ENCODE measurements around the gene GAB3.
"Not testable (repeated sequence)": the region's sequence is repeated elsewhere in the genome, so short reads cannot be mapped to it uniquely, and the experiment has no call there.

The GAB3 gene

DNA sequence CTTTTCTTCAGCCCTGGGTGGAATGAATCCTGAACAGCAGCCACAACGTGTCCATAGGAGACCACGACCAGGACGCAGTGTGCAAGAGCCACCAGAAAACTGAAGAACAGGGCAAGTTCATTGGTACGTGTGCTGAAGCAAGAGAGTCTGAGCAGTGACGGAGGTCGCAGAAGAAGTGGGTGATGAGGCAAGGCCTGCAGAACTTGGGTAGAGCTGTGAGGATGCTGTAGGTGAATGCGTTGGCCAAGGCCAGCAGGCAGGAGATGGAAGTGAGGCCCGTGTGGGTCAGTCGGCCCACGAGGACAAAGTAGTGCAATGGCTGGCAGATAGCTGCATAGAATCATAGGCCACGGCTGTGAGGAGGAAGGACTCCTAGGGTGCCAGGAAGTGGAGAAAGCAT is 91.9 kb downstream of the GAB3 start:
- DNase-seq (ENCODE audit: low read depth in 1 of 2, low spot score in 1 of 2): no peak

DNA sequence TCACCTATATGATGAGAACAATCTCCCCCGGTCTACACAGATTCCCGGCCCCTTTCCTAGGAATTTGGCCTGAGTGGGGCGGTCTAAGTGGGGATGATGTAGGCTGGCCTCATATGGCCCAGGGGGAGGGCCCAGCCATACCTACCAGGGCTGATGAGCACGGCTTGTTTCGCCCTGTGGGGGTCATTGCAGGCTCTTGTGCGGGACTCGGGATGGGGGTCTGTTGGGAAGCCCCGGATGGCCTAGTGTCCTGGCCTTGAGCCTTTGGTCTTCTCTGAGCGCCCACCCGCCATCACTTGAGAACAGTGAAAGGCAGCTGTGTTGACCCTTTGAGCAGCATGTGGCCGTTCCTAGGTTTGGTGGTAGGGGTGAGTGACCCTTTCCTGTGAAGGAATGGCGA is 92.7 kb downstream of the GAB3 start:
- DNase-seq (ENCODE audit: low read depth in 1 of 2, low spot score in 1 of 2): no peak

DNA sequence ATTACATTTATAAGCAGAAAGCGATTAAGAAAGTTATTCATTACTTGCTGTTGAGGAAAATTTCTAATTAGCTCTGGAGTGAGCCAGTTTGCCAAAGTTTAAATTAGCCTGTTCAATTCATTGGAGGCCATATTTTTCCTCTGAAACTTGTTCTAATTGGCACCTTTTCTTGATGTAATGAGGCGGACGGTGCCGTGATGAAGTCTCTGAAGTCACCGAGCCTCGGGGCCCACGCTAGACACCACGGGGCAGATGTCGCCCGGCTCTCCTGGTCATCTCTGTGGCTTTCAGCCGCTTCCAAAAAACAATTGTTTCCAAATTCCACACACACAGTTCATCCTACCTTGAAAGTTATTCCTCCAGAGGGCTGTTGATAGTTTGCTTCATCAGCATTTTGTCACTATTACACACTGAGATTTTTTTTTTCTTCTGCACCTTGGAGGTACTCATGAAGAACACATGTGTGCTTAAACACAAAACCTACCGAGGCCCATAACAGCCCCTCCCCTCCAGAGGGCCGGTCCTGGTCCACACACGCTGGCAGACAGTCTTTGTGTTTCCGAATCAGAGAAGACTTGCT is 93.6 kb downstream of the GAB3 start:
- DNase-seq (ENCODE audit: low read depth in 1 of 2, low spot score in 1 of 2): no peak

DNA sequence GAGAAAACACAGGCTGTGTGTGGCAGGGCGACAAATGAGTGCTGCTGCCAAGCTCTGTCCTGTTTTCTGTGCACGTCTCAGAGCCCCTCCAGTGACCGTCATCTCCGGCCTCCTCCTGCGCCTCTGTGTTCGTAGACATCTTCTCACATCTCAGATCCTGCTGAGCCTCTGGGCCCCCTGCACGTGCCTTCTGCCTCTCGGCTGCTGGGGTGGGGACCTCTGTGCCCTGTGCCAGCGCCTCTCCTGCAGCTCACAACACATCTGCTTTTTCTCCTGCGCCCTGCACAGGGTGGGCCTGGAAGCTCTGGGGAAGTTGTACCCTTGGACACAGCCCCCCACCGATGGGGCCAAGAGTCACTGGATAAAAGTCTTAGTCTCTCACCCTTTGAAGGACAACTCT is 95.1 kb downstream of the GAB3 start:
- DNase-seq (ENCODE audit: low read depth in 1 of 2, low spot score in 1 of 2): no peak

DNA sequence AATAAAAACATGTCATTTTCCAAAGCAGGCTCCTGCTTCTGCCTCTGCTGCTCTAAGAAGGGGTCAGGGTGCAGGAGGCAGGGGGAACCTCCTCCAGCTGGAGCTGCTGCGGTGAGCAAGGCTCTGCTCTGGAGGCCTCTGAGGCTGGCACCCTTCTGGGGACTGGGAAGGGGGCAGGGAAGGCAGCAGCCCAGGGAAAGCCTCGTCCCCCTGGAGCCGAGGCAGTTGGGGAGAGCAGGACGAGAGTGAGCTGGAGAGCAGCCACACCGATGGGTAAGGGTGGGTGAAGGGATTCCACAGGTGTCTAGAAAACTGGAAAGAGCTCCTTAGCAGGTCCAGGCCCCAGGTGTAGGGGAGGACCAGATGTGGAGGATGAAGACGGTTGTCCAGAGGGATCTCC is 95.5 kb downstream of the GAB3 start:
- DNase-seq (ENCODE audit: low read depth in 1 of 2, low spot score in 1 of 2): no peak

DNA sequence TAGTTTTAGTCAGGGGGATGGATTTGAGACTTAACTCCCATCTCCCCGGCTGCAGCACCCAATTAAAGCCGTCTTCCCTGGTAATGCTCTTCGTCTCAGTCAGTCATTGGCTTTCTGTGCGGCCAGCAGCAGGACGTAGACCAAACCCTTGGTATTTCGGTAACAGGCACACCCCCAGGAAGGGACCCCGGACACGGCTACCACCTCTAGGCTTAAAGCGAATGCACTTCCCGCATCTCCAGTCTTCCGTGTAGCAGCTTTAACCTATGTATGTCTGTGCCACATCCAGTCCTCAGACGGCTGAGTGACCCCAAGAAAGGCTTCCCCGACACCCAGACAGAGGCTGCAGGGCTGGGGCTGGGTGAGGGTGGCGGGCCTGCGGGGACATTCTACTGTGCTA is 96.0 kb downstream of the GAB3 start:
- no peak for DNase-seq (ENCODE audit: low read depth in 1 of 2, low spot score in 1 of 2)

DNA sequence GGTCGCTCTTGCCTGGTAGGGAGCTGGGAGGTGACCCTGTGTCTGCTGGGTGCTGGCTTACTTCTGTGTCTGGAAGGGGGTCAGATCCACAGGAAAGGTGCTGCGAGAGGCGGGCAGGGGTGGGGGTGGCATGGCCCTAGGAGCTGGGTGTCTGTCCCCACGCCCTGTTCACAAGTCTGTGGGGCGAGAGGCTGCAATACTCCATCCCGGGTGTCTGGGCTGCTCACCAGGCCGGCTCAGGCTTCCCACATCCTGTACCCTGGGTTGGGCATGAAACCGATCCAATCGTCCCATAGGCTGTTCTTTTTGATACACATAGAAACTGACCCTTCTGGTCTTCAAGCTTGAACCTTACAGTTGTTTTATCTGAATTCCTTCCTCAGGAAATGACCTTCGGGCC is 96.5 kb downstream of the GAB3 start:
- no peak for DNase-seq (ENCODE audit: low read depth in 1 of 2, low spot score in 1 of 2)

DNA sequence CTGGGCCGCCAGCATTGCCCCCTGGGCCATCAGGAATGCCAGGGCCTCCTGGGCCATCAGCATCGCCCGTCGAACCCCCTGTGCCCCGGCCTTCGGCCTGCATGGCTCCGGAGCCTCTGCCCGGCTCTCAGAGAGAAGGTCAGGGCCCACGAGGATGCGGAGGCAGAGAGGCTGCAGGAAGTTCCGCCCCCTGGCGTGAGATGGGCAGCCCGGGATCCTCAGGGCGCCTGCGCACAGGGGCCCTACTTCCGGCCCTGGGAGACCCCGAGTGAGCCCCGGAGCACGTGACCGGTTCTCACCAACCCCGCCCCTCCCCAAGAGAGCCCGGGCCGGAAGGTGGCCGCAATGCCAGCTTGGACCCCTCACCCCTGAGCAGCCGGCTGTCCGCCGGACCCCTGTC is 97.5 kb downstream of the GAB3 start, which contains the start of gene CTAG2:
Gene CTAG2 (minus strand): TSS at position 167 of the 400 bp plus-strand sequence. CDS start 64 bp downstream, at position 103.
- DNase-seq (ENCODE audit: low read depth in 1 of 2, low spot score in 1 of 2): not testable (repeated sequence)

DNA sequence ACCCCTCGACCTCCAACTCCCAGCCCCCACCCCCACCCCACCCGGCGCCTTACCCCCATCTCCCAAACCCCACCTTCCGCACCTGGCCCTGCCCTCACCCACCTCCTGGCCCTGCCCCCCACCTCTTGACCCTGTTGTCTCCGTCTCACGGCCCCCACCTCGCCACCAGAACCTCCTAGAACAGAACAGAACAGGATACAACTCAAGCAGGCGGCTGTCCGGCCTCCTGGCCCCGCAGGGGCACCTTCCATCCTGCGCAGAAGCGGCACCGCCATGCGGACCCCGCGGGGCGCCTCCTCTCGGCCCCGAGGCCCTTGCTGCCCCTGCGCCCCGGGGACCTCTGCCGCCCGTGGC is 97.9 kb downstream of the GAB3 start:
- DNase-seq (ENCODE audit: low read depth in 1 of 2, low spot score in 1 of 2): no peak

DNA sequence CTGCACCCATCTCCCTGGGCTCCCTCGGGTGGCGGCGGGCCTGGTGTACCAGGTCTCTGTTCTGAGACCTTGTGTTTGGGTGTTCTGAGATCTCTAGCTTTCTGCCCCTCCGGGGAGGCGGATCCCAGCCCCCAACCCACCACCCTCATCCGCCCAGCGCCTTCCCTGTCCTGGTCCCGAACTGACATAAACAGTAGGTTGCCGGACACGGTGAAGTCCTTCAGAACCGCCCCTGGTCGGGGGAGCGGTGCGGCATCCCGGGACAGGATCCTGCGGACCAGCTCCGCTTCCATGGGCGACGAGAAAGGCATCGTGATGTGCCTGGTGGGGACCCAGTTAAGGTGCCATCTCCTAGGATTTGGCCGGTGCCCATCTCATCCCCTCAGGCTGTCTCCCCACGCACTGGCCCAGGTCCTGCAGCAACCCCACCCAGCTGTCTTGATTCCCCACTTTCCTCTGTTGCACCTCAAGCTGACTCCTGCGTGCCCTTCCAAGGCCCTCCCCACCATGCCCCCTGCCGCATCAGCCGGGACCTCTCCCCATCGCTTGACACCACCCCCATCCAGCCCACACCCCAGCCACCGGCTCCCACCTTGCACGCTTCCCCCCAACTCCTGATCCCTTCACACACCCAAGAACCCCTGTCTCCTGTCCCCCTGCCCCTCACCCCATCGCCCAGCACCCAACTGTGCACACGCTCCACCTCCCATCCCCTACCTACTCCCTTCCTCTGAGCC is 98.4 kb downstream of the GAB3 start:
- no peak for DNase-seq (ENCODE audit: low read depth in 1 of 2, low spot score in 1 of 2)

DNA sequence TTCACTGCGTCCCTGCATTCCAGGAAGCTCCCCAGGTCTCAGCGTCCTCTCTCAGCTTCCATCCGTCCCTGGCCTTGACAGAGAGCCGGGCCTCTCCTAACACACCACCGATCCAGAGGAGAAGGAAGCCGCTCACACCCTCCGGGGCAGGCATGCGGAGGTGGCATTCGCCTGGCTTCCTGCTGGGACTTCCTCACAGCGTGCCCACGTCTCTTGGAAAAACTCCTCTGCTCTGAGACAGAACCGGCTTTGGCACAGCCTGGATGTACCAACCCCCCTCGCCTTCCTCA is 100.7 kb downstream of the GAB3 start:
- no peak for DNase-seq (ENCODE audit: low read depth in 1 of 2, low spot score in 1 of 2)

DNA sequence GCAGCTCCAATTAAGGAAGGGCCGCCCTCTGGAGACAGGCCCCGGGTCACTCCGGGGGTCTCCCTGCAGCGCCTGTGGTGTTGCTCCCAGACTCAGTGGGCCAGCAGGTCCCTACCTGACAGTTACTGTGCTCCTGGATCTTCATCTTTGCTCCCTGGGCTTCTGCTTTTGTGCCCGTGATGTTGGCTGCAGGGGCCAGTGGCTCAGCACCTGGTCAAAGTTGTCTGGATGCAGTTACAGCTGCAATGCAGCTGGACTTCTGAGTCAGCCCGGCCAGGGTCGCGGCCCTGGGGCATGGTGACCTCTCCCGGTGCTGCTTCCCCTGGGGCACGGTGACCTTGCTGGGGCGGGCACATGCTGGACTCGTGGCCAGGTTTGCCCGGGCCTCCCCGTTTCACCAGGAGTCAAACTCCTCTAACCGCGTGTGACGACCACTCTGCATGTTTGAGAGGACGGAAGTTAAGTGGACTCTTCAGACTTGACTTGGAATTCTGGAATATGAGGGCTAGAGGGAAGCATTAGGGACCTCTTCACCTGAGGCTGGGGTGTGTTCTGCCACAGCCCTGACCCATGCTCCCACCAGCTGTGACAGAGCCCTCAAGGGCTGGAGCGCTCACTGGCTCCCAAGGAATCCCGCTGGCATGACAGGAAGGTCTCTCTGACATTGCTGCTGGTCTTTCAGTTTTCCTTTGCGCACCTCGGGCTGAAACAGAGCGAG is 101.2 kb downstream of the GAB3 start:
- no peak for DNase-seq (ENCODE audit: low read depth in 1 of 2, low spot score in 1 of 2)

DNA sequence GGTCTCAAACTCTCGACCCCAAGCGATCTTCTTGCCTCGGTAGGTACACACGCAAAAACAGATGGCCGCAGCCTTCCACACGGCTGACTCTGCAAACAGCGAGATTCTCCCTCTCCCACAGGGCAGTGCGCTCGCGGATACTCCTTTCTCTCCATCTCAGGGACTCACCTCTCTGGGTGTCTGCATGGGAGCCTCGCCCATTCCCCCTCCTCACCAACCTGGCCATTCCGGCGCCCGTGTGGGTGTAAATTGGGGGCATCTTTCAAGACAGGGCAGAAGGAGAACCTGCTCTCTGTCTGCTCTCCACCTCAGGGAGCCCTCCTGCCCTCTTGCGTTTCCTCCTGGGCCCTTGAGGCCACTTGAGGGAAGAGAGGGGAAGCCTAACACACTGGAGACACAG is 101.9 kb downstream of the GAB3 start:
- no peak for DNase-seq (ENCODE audit: low read depth in 1 of 2, low spot score in 1 of 2)

DNA sequence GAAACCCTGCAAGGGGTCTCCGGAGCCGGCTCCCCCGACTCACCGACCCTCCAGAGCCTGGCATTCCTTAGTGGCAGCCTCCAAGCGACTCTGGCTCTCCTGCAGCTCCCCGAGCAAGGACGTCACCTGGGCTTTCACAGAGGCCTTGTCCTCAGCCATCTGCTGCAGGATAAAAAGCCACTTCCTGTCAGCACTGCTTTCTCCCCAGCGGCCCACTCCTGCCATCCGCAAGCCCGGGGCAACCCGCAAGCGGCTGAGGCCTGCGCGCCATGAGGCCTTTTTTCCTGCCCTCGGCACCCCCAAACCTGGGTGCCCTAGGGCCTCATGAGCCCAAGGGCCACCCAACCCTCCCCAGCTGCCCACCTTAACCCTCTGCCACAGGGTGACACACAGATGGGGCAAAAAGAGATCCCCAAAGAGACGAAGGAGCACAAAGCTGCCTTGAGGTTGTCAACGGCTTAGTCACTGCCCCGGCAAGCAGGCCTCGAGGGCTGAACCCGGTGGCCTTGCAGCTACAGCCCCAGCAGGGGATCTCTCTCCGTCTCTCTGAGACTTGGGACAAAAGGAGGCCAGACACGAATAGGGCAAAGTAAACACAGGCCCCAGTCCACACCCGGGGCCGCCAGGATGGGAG is 105.0 kb downstream of the GAB3 start:
- not testable (repeated sequence) for DNase-seq (ENCODE audit: low read depth in 1 of 2, low spot score in 1 of 2)

DNA sequence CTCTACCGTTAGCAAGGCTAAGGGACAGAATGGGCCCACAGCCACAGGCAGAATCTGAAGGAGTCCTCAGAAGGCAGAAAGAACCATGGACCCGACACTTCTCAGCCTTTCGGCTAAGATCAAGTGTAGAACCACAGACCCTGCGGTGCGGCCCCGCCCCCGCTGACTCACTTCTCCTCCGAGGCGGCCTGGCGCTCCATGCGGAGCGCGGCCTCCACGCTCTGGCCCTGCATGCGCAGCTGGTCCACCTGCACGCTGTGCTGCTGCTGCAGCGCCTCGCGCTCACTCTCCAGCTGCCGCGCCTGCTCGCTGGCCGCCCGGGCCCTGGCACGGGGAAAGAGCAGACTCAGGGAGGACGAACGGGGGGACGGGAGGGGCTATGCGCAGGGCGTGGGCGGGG is 107.2 kb downstream of the GAB3 start:
- DNase-seq (ENCODE audit: low read depth in 1 of 2, low spot score in 1 of 2): not testable (repeated sequence)

DNA sequence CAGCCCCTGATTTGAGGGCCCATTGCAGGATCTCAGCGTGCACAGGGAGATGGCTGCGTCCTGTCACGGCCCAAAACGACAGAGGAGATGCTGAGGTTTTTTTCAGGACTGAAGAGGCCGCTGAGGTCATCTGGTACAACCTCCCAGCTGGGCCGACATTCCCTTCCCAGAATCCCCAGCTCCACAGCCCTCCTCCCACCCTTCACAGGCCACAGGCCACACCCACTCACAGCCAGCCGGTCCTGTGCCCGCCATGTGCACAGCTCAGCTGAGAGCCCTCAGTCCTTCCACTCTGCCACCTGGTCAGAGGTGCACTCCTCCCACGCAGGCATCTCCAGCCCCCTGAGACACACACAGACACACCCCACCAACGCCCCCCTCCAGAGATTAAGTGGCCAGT is 109.1 kb downstream of the GAB3 start:
- not testable (repeated sequence) for DNase-seq (ENCODE audit: low read depth in 1 of 2, low spot score in 1 of 2)

DNA sequence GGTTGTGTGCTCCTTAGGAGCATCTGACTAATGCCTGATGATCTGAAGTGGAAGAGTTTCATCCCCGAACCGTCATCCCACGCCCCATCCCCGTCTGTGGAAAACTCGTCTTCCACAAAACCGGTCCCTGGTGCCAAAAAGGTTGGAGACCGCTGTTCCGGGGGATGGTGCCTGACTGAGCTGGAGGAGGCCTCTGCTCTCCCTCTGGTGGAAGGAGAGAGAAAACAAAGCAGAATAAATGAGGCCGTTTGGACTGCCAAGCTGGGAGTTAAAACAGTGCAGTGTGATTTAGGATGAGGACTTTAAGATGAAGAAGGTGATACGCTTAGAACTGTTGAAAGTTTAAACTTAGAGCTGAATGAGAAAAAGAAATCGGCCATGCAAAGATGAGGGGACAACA is 117.2 kb downstream of the GAB3 start:
- not testable (repeated sequence) for DNase-seq (ENCODE audit: low read depth in 1 of 2, low spot score in 1 of 2)

DNA sequence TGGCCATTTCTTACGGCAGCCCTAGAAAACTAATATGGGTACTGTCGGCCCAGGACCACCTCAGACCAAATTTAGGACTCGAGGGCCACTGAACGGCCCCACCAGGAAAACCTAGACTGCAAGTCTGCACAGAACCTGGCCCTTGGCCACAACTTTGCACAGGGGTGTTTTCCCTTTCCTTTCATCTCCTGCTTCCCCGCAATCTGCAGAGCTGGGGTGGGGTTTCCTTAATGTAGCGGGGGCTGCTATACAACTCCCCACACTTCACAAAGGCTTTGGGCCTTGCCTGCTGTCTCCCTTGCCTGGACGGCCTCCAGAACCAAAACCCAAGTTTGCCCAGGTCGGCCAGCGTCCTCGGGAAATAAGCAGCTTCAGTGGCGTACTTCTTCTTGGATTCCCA is 119.9 kb downstream of the GAB3 start:
- not testable (repeated sequence) for DNase-seq (ENCODE audit: low read depth in 1 of 2, low spot score in 1 of 2)

DNA sequence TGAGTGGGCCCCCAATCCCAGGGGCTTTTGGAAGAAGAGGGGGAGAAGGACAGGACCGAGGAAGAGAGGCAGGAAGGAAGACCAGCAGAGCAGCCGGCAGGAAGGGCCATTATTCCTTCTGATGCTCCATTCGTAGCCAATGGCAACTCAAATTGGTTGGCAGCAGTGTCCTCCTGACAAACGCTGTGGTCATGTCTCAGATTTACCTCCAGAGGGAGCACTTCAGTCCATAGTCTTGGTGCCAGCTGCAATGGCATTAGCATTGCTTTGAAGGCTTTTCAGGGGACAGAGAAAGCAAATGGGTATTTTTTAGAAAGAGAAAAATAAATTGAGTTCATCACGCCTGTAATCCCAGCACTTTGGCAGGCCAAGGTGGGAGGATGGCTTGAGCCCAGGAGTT is 121.9 kb downstream of the GAB3 start:
- DNase-seq (ENCODE audit: low read depth in 1 of 2, low spot score in 1 of 2): not testable (repeated sequence)

Measured in activated T-helper 1 cell treated with anti-CD3 and anti-CD28 coated beads, Interleukin-2, amount 50 U/mL, for 16 hours (primary cell).